ENCODE data around the gene MFGE8.

The MFGE8 gene

DNA sequence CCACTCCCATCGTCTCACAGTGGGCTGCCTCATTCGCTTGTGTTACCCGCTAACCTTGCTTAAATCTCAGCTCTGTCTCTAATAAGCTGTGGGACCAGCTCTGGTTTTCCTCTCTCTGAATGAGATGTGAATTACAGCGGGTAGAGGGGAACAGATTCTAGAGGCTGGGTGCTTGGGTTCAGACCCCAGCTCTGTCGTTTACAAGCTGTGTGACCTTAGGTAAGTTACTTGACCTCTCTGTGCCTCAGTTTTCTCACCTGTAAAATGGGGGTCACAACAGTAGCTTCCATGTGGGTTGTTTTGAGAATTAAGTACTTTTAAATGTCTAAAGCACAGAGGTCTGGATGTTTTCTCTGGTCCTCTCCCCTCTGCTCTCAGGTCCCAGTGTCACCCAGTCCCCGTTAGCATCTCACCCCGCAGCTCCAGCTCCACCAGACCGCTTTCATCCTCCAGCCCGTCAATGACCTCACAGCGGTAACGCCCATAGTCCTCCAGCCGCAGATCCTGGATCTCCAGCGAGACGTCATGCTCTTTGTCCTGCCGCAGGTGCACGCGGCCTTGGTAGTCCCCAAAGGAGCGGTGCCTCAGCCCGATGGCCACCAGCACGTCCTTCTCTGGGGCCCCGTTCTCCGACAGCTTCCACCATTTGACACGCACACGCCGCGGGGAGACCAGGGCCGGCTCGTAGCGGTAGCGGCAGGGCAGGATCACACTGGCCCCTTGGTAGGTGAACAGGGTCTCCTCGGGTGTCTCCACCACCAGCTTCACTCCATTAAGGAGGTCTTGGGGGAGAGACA, 32.0 kb downstream of the MFGE8 start:
- Histone ChIP-seq H3K27ac (no peak overlapping the region), H3K9ac (no peak overlapping the region), H3K4me2 (ENCODE audit: low read length) (no peak overlapping the region), H2AFZ (no peak overlapping the region), H3K79me2 (no peaks in the 10 kb centered on the region), H3K4me1 (no peaks in the 10 kb centered on the region), H3K36me3 (ENCODE audit: control insufficient read depth, insufficient read depth, low read length) (no peaks in the 10 kb centered on the region), H3K9me3 (ENCODE audit: control insufficient read depth, low read length) (no peaks in the 10 kb centered on the region), H3K4me3 (ENCODE audit: low read depth, low read length) (no peak overlapping the region), H3K27me3 (ENCODE audit: control insufficient read depth, insufficient read depth, low read length) (no peaks in the 10 kb centered on the region)
- no peak for TF ChIP-seq CTCF (IDR thresholded peaks at IDR 0.05)

DNA sequence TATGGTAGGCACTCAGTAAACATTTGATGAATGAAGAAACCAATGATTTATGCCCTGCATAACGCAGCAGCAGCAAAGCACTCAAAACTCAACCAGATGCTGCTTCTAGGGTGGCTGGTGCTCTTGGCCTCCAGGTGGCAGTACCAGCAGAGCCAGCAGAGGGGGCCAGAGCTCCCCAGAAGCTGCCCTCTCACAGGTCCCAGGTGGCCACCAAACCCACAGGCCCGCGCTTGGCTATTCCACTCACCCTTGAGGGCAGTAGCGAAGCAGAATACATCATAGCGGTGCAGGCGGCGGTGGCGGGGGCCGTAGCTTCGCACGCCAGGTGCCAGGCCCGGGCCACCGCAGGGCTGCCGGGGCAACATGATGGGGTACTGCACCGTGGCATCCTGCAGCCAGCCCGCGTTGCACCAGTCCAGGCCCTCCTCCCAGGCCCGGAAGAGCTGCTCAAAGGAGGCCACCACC, 34.4 kb downstream of the MFGE8 start:
- H3K27ac ChIP-seq = no peak overlapping the region
- no peak overlapping the region for H3K4me3 ChIP-seq (ENCODE audit: low read depth, low read length)
- no peaks in the 10 kb centered on the region for H3K36me3 ChIP-seq (ENCODE audit: control insufficient read depth, insufficient read depth, low read length)
- H3K79me2 ChIP-seq = no peaks in the 10 kb centered on the region
- H3K27me3 ChIP-seq (ENCODE audit: control insufficient read depth, insufficient read depth, low read length) = no peaks in the 10 kb centered on the region
- H3K4me1 ChIP-seq = no peaks in the 10 kb centered on the region
- no peak overlapping the region for H3K4me2 ChIP-seq (ENCODE audit: low read length)
- H3K9me3 ChIP-seq (ENCODE audit: control insufficient read depth, low read length) = no peaks in the 10 kb centered on the region
- TF ChIP-seq CTCF (IDR thresholded peaks at IDR 0.05) = no peak
- no peak overlapping the region for H3K9ac ChIP-seq
- H2AFZ ChIP-seq = no peak overlapping the region

DNA sequence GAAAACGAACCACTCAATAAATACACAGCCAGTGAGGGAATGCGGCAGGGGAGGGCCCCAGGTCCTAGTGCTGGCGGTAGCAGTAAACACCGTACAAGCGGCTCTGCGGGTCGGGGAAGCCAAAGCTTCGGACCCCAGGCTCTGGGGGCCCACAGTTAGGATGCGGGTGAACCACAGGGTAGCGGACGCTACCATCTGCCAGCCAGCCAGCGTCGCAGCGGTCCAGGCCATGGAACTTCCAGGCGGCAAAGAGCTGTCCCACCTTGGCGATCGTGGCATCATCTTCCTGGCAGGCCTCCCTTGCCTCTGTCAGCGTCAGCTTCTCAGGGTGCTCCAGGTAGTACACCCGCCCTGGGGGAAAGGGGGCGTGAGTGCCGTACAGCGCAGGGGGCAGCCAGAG, 35.3 kb downstream of the MFGE8 start:
- no peak overlapping the region for H3K4me2 ChIP-seq (ENCODE audit: low read length)
- H3K9me3 ChIP-seq (ENCODE audit: control insufficient read depth, low read length) = no peaks in the 10 kb centered on the region
- no peak overlapping the region for H3K4me3 ChIP-seq (ENCODE audit: low read depth, low read length)
- no peaks in the 10 kb centered on the region for H3K36me3 ChIP-seq (ENCODE audit: control insufficient read depth, insufficient read depth, low read length)
- no peak overlapping the region for H2AFZ ChIP-seq
- H3K27ac ChIP-seq = no peak overlapping the region
- no peaks in the 10 kb centered on the region for H3K27me3 ChIP-seq (ENCODE audit: control insufficient read depth, insufficient read depth, low read length)
- no peak for TF ChIP-seq CTCF (IDR thresholded peaks at IDR 0.05)
- no peaks in the 10 kb centered on the region for H3K4me1 ChIP-seq
- H3K79me2 ChIP-seq = no peaks in the 10 kb centered on the region
- H3K9ac ChIP-seq = no peak overlapping the region

GRCh38 chr15:88877415-88877814, 35.8 kb downstream of the MFGE8 start:
- no peaks in the 10 kb centered on the region for H3K9me3 ChIP-seq (ENCODE audit: control insufficient read depth, low read length)
- no peak overlapping the region for H3K4me3 ChIP-seq (ENCODE audit: low read depth, low read length)
- TF ChIP-seq CTCF (IDR thresholded peaks at IDR 0.05) = no peak
- H3K27ac ChIP-seq = no peak overlapping the region
- H3K9ac ChIP-seq = no peak overlapping the region
- H3K4me2 ChIP-seq (ENCODE audit: low read length) = no peak overlapping the region
- no peaks in the 10 kb centered on the region for H3K79me2 ChIP-seq
- no peaks in the 10 kb centered on the region for H3K27me3 ChIP-seq (ENCODE audit: control insufficient read depth, insufficient read depth, low read length)
- no peak overlapping the region for H2AFZ ChIP-seq
- H3K4me1 ChIP-seq = no peaks in the 10 kb centered on the region
- no peaks in the 10 kb centered on the region for H3K36me3 ChIP-seq (ENCODE audit: control insufficient read depth, insufficient read depth, low read length)

DNA sequence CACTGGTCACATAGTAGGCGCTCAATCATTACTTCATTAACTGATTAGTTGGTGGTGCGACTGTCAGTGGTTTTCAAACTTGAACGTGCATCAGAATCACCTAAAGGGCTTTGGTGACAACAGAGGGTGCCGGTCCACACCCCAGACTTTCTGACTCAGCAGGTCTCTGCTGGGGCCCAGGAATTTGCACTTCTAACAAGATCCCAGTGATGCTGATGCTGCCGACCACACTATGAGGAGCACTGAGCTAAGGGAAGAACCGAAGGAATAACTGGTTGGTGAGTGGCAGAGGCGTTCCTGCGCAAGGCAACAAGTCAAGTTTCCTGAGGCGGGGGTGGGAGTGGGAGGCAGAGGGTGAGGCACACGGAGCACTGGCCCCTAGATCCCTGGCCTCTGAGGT, 36.6 kb downstream of the MFGE8 start:
- Histone ChIP-seq H3K9ac (no peak overlapping the region), H3K4me1 (no peaks in the 10 kb centered on the region), H3K9me3 (ENCODE audit: control insufficient read depth, low read length) (no peaks in the 10 kb centered on the region), H3K36me3 (ENCODE audit: control insufficient read depth, insufficient read depth, low read length) (no peaks in the 10 kb centered on the region), H3K27ac (no peak overlapping the region), H3K79me2 (no peaks in the 10 kb centered on the region), H3K27me3 (ENCODE audit: control insufficient read depth, insufficient read depth, low read length) (no peaks in the 10 kb centered on the region), H3K4me3 (ENCODE audit: low read depth, low read length) (no peak overlapping the region), H3K4me2 (ENCODE audit: low read length) (no peak overlapping the region), H2AFZ (no peak overlapping the region)
- TF ChIP-seq CTCF (IDR thresholded peaks at IDR 0.05) = no peak
